Mesendoderm (in vitro differentiated cells): ENCODE results near the gene IQCH.

Experiments
- DNase-seq: peaks from one replicate; pipeline ENCODE4 v3.0.0; 2013
- H2AK5ac ChIP-seq: 2 replicates; pipeline ENCODE4 v1.6.1; 2013; ENCODE audit warnings: low read length, inconsistent platforms
- H2BK120ac ChIP-seq: 2 replicates; pipeline ENCODE4 v1.6.1; 2013; ENCODE audit warnings: low read depth, mild to moderate bottlenecking, low read length, moderate library complexity, mixed read lengths
- H2BK15ac ChIP-seq: replicated peaks from 2 replicates; pipeline ENCODE4 v1.6.1; 2013; ENCODE audit warnings: low read depth, mild to moderate bottlenecking, moderate library complexity
- H2BK5ac ChIP-seq: 2 replicates; pipeline ENCODE4 v1.6.1; 2013; ENCODE audit warnings: low read length, inconsistent platforms
- H3K18ac ChIP-seq: 2 replicates; pipeline ENCODE4 v1.6.1; 2013; ENCODE audit warnings: mild to moderate bottlenecking, low read length, mixed read lengths
- H3K23ac ChIP-seq: one replicate; pipeline ENCODE4 v1.6.1; 2013; ENCODE audit warnings: low read length
- H3K27ac ChIP-seq: 2 replicates; pipeline ENCODE4 v1.5.1; 2013; ENCODE audit warnings: low read depth, mild to moderate bottlenecking, inconsistent platforms, low read length, moderate library complexity
- H3K27me3 ChIP-seq: 2 replicates; pipeline ENCODE4 v1.6.1; 2013; ENCODE audit warnings: low read length, control low read depth, mild to moderate bottlenecking, inconsistent platforms; ENCODE audit not compliant: insufficient read depth, poor library complexity
- H3K36me3 ChIP-seq: 2 replicates; pipeline ENCODE4 v1.6.1; 2013; ENCODE audit warnings: low read length, inconsistent platforms; ENCODE audit not compliant: control insufficient read depth, insufficient read depth
- H3K4ac ChIP-seq: one replicate; pipeline ENCODE4 v1.6.1; 2013; ENCODE audit warnings: low read depth, mild to moderate bottlenecking, low read length, moderate library complexity
- H3K4me1 ChIP-seq: 2 replicates; pipeline ENCODE4 v1.6.1; 2013; ENCODE audit warnings: low read depth, low read length, inconsistent platforms; ENCODE audit not compliant: control insufficient read depth
- H3K4me2 ChIP-seq: 2 replicates; pipeline ENCODE4 v1.6.1; 2013; ENCODE audit warnings: low read length
- H3K4me3 ChIP-seq: 2 replicates; pipeline ENCODE4 v1.5.1; 2013; ENCODE audit warnings: mild to moderate bottlenecking, low read length
- H3K56ac ChIP-seq: one replicate; pipeline ENCODE4 v1.6.1; 2013; ENCODE audit warnings: low read length
- H3K79me1 ChIP-seq: 2 replicates; pipeline ENCODE4 v1.6.1; 2013; ENCODE audit warnings: low read length, inconsistent platforms
- H3K79me2 ChIP-seq: 2 replicates; pipeline ENCODE4 v1.6.1; 2013; ENCODE audit warnings: mild to moderate bottlenecking, low read length; ENCODE audit not compliant: control insufficient read depth, insufficient read depth
- H3K9ac ChIP-seq: 2 replicates; pipeline ENCODE4 v1.6.1; 2013; ENCODE audit warnings: low read length, inconsistent platforms
- H4K5ac ChIP-seq: one replicate; pipeline ENCODE4 v1.6.1; 2013; ENCODE audit warnings: low read length
- H4K8ac ChIP-seq: one replicate; pipeline ENCODE4 v1.6.1; 2013; ENCODE audit warnings: low read depth, mild to moderate bottlenecking, control low read depth, low read length, moderate library complexity
- WGBS: extraction: QIAGEN DNeasy Blood & Tissue Kit; methylation state at CpG from one replicate; pipeline ENCODE4 v1.1.7; 2013; ENCODE audit warnings: low lambda C conversion rate, missing lambda C conversion rate; ENCODE audit not compliant: insufficient coverage; ENCODE audit errors: extremely low coverage; 5-methylcytosine and 5-hydroxymethylcytosine counted together

IQCH gene

GRCh38 chr15:67397139-67397538 lies 142.6 kb downstream of the IQCH start:
- Histone ChIP-seq H3K23ac (no peak overlapping the region), H3K27me3 (no peaks in the 10 kb centered on the region), H3K4me3 (no peak overlapping the region), H3K9ac (no peak overlapping the region), H3K56ac (no peak overlapping the region), H3K79me1 (no peaks in the 10 kb centered on the region), H3K4me1 (no peaks in the 10 kb centered on the region), H3K27ac (no peak overlapping the region), H2BK120ac (no peak overlapping the region), H4K8ac (no peak overlapping the region), H3K18ac (no peak overlapping the region), H3K36me3 (no peaks in the 10 kb centered on the region), H2AK5ac (no peak overlapping the region), H3K79me2 (no peaks in the 10 kb centered on the region), H3K4me2 (no peak overlapping the region), H2BK15ac (no peak overlapping the region), H4K5ac (no peak overlapping the region), H3K4ac (no peak overlapping the region), H2BK5ac (no peak overlapping the region)
- DNase-seq = no peak
- WGBS = no CpG with 5 or more reads among the region's 1 CpG

- Histone ChIP-seq H4K8ac (no peak overlapping the region), H4K5ac (no peak overlapping the region), H2BK5ac (no peak overlapping the region), H3K9ac (no peak overlapping the region), H3K79me1 (no peaks in the 10 kb centered on the region), H3K4me1 (no peaks in the 10 kb centered on the region), H3K27ac (no peak overlapping the region), H3K23ac (no peak overlapping the region), H3K18ac (no peak overlapping the region), H2BK120ac (no peak overlapping the region), H3K79me2 (no peaks in the 10 kb centered on the region), H3K4ac (no peak overlapping the region), H2AK5ac (no peak overlapping the region), H3K56ac (no peak overlapping the region), H2BK15ac (no peak overlapping the region), H3K36me3 (no peaks in the 10 kb centered on the region), H3K4me2 (no peak overlapping the region), H3K27me3 (no peaks in the 10 kb centered on the region), H3K4me3 (no peak overlapping the region)
- no peak for DNase-seq
- no CpG with 5 or more reads among the region's 4 CpGs for WGBS
Observed at GRCh38 chr15:67399925-67400324, 145.3 kb downstream of the IQCH start.

GRCh38 chr15:67400890-67401289 lies 146.3 kb downstream of the IQCH start:
- H3K79me2 ChIP-seq = no peaks in the 10 kb centered on the region
- H4K8ac ChIP-seq = no peak overlapping the region
- no peak overlapping the region for H3K4me2 ChIP-seq
- no peak overlapping the region for H3K27ac ChIP-seq
- H3K4ac ChIP-seq = no peak overlapping the region
- H3K9ac ChIP-seq = no peak overlapping the region
- no peak overlapping the region for H3K23ac ChIP-seq
- no peak overlapping the region for H2AK5ac ChIP-seq
- no peak overlapping the region for H3K18ac ChIP-seq
- DNase-seq = no peak
- H2BK15ac ChIP-seq = no peak overlapping the region
- no peaks in the 10 kb centered on the region for H3K4me1 ChIP-seq
- no peaks in the 10 kb centered on the region for H3K79me1 ChIP-seq
- no peak overlapping the region for H2BK5ac ChIP-seq
- no peaks in the 10 kb centered on the region for H3K36me3 ChIP-seq
- no peaks in the 10 kb centered on the region for H3K27me3 ChIP-seq
- H4K5ac ChIP-seq = no peak overlapping the region
- H3K4me3 ChIP-seq = no peak overlapping the region
- no peak overlapping the region for H3K56ac ChIP-seq
- WGBS = no CpG with 5 or more reads among the region's 2 CpGs
- H2BK120ac ChIP-seq = no peak overlapping the region

- Histone ChIP-seq H2AK5ac (no peak overlapping the region), H4K5ac (no peak overlapping the region), H3K4me3 (no peak overlapping the region), H3K4me1 (no peaks in the 10 kb centered on the region), H3K23ac (no peak overlapping the region), H4K8ac (no peak overlapping the region), H3K4ac (no peak overlapping the region), H3K9ac (no peak overlapping the region), H2BK120ac (no peak overlapping the region), H3K56ac (no peak overlapping the region), H3K18ac (no peak overlapping the region), H3K79me1 (no peaks in the 10 kb centered on the region), H3K4me2 (no peak overlapping the region), H2BK15ac (no peak overlapping the region), H2BK5ac (no peak overlapping the region), H3K79me2 (no peaks in the 10 kb centered on the region), H3K27me3 (no peaks in the 10 kb centered on the region), H3K36me3 (no peaks in the 10 kb centered on the region), H3K27ac (no peak overlapping the region)
- DNase-seq = no peak
- no CpG with 5 or more reads among the region's 5 CpGs for WGBS
Observed at GRCh38 chr15:67401336-67401735, 146.8 kb downstream of the IQCH start.

- no peaks in the 10 kb centered on the region for H3K27me3 ChIP-seq
- H3K79me2 ChIP-seq = no peaks in the 10 kb centered on the region
- WGBS = no CpG with 5 or more reads among the region's 4 CpGs
- no peak overlapping the region for H3K4me2 ChIP-seq
- H3K9ac ChIP-seq = no peak overlapping the region
- H3K27ac ChIP-seq = no peak overlapping the region
- no peak overlapping the region for H4K5ac ChIP-seq
- H2BK15ac ChIP-seq = no peak overlapping the region
- H2BK120ac ChIP-seq = no peak overlapping the region
- no peak overlapping the region for H3K23ac ChIP-seq
- no peak overlapping the region for H3K56ac ChIP-seq
- H4K8ac ChIP-seq = no peak overlapping the region
- H3K4me1 ChIP-seq = no peaks in the 10 kb centered on the region
- H3K79me1 ChIP-seq = no peaks in the 10 kb centered on the region
- no peak overlapping the region for H3K4me3 ChIP-seq
- DNase-seq = no peak
- H3K36me3 ChIP-seq = no peaks in the 10 kb centered on the region
- H3K4ac ChIP-seq = no peak overlapping the region
- no peak overlapping the region for H2BK5ac ChIP-seq
- H3K18ac ChIP-seq = no peak overlapping the region
- no peak overlapping the region for H2AK5ac ChIP-seq
Observed at GRCh38 chr15:67403428-67404154, 149.0 kb downstream of the IQCH start.
